ENCODE results near the gene SIL1.

SIL1 gene

DNA sequence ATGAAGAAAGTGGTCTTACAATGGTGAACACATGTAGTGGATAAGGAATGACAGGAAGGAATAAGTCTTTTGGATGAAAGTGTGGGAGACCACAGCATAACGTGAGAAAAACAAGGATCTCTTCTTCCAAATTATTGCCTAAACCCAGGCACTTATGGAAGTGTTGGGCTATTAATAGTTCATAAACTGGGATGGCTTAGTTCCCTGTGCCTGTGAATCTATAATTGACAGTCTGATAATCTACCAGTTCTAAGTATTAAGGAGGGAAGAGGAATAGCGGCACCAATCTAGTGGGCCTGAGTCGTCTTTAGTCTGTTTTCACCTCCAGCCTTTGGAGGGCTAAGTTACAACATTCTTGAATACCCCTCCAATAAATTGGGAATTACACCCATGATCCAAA lies 283.8 kb downstream of the SIL1 start:
- no peak for DNase-seq (ENCODE audit: low read depth)

DNA sequence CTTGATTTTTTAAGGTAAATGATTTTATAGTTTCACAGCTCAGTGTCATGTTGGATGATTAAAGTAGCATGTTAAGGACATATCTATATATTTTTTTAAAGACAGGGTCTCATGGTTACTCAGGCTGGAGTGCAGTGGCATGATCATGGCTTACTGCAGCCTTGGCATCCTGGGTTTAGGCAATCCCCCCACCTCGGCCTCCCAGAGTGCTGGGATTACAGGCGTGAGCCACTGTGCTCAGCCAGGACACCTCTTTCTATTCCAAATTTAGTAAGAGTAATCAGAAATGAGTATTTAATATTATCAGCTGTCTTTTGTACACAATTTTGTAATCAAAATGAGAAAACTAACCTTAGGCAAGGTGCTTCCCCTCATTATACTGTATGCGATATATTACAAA lies 284.4 kb downstream of the SIL1 start:
- no peak for DNase-seq (ENCODE audit: low read depth)

DNA sequence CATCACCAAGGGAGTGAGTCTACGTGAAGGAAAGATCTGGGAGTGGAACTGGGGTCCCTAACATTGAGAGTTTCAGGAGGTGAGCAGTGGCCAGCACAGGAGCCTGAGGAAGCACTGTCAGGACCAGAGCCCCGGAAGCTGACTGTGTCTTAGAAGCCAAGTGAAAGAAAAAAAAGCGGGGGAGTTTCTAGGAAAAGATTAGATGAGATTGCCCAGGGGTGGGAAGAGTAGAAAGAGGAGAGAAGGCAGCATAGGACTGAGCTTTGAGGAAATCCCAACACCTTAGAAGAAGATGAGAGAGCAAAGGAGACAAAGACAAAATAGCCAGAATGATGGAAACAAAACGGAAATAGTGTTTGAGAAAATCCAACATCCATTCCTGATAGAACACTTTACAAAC lies 286.1 kb downstream of the SIL1 start:
- DNase-seq (ENCODE audit: low read depth) = no peak

DNA sequence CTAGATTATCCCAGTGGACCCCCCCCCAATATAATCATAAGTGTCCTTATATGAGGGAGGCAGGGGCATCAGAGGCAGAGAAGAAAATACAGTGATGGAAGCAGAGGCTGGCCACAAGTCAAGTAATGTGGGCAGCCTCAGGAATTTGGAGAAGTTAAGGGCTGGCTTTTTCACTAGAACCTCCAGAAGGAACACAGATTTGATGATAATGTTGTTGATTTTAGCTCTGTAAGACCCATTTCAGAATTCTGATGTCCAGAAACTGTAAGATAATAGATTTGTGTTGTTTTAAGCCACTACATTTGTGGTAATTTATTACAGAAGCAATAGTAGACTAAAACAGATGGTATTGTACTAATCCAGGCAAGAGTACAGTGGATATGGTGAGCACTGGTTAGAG lies 286.7 kb downstream of the SIL1 start:
- no peak for DNase-seq (ENCODE audit: low read depth)

DNA sequence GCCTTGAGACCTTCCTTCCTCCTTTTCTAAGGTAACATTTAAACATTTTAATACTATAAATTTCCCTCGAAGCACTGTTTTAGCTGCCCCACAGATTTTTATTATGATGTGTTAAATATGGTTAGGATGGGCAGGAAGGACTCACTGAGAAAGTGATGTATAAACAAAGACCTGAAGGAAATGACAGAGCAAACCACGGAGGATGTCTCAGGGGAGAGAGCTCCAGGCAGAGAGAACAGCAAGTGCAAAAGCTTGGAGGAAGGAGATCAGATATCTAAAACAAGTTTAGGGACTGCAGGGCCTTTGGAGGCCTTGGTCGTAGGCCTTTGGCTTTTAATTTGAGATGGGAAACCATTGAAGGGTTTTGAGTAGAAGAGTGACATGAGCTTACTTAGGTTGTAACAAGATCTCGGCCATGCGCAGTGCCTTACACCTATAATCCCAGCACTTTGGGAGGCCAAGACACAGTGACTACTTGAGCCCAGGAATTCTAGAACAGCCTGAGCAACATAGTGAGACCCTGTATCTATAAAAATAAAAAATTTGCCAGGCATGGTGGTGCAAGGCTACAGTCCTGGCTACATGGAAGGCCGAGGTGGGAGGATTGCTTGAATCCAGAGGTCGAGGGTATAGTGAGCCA lies 287.5 kb downstream of the SIL1 start:
- DNase-seq (ENCODE audit: low read depth) = no peak

DNA sequence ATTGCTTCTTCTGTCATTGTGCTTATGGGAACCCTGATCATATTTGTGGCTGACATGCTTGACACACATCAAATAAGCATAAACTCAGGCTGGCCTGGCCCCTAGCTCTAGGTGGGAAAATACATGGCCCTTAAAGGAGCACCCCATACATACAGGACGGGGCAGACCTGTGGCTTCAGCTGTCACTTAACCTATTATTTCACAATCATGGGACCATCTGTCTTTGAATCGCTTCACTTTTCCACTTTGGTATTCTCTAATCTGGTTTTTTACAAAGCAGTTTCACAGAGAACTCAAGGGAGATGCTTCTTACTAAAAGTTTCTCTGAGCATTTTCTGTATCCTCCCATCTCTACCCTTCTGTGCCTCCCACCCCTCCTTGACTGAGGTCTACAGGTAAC lies 288.4 kb downstream of the SIL1 start:
- DNase-seq (ENCODE audit: low read depth) = no peak

DNA sequence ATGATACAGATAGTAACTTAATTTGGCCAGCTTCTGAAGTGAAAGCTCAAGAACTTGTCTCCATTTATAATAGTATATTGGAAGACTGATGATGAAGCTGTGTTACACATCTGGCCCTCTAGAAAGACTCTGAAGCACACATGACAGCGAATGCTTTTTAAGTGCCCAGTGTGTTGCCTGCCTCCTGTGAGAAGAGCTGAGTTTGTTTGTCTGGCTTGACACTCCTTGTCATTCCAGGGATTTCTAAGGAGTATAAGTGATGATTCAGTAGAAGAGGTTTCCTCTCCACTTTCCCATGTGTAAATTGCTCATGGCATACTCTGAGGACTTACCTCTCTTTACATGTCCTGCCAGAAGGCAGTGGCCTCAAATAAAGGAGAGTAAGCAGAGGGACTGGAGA lies 292.6 kb downstream of the SIL1 start:
- DNase-seq (ENCODE audit: low read depth) = peak; percentile 36

DNA sequence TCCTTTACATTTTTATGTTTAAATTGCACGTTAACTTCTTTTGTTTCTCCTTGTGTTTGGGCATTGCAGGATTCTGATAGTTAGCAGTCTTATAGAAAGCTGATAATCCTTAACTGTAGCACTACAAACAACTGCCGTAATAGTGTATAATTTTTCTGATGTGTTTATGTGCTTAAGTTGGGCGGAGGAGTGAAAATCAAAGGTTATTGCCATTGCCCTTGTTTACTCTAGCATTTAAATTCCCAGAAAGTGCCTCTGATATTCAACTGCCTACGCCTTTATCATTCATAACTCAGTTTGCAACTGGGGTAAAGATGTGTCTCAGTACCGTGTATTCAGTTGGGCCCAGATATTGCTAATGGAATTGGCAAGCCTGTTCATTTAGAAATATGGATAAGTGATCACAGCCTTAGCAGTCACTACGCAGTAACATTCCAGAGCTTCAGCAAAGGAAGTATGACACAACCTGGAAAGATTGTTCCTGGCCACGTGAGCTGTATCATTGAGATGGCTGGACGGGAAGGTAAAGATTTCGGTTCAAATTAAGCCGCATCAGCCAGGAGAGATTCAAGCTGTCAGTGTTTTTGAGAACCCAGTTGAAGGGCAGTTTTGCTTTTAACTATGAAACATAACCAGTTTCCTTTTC lies 294.9 kb downstream of the SIL1 start:
- no peak for DNase-seq (ENCODE audit: low read depth)

DNA sequence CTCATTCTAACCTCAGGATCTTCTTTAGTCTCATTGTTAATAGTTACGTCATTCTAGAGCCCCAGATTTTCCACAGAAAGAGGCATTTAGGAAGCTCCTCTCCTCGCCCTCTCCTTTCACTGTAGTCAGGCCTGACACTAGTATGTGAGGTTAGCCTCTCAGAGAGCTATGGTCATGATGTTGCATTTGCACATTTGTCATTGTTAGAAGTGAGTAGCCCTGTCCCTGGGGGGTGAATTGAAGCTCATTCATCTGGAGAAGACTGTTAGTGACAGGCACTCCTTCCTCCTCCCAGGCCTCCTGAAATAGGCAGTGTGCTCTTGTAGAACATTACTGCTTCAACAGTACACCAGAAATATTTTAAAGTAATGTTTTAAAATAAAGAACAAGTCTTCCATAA lies 296.5 kb downstream of the SIL1 start:
- DNase-seq (ENCODE audit: low read depth) = no peak

DNA sequence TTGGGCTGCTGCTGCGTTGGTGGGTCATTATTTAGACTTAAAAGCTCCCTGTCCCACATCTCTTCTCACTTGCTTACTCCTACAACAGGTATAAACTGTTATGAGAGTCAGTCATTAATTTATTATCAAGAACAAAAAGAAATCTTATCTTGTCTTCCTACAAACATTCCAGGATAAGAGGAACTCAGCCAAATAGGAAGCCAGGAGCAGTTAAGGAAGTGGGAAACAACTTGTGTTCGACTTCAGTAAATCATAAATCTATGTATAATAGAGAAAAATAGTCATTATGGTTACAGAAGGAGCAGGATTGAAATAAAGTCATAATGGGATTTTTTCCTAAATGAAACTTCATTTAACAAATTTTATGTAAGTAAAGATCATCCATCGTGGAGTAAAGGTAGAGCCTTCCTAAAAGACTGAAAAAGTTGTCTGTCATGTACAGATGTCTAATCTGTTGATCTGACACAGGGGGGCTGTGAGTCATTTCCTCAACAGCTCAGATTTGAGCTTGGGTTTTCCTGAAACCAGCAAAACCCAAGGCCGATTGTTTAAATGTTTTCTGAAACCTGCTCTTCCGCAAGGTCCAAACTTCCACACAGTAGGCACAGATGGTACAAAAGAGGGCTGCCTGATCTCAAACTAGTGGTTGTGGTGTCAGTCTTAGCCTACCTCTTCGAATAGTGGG lies 297.7 kb downstream of the SIL1 start:
- DNase-seq (ENCODE audit: low read depth) = no peak

DNA sequence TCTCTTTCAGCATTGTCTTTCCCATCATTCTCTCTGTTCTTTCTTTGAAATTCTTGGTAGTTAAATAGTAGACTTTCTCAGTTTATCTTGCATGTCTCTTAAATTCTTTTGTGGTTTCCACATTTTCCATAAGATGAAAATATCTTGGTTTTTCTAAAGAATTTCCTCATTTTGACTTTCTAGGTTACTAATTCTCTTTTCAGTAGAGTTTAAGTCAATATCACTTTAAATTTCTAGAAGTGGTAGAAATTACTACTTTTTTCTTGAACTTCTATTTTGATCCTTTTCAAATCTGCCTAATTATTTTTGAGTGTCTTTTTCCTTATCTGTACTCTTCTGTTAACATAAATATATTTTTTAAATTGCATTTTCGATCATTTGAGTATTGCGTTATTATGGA lies 299.4 kb downstream of the SIL1 start:
- no peak for DNase-seq (ENCODE audit: low read depth)

DNA sequence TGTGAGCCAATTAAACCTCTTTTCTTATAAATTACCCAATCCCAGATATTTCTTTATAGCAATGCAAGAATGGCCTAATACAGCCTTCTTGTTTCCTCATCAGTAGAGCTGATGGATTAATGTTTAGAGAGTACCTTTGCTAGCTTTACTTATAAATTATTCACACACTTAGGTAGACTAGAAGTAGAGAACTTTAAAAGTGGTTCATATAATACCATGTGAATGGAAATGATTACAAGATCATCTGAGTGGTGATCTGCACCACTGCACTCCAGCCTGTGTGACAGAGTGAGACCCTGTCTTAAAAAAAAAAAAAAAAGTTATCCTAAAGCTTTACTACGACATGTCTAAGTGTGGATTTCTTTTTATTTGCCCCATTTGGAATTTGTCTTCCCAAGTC lies 299.9 kb downstream of the SIL1 start:
- DNase-seq (ENCODE audit: low read depth) = no peak
